ENCODE data around the gene PROX1. TPM values are rescaled to one million over a fixed set of nuclear protein-coding genes. Genes with fewer than 3 reads are reported as not detected.

PROX1 gene, protein sequence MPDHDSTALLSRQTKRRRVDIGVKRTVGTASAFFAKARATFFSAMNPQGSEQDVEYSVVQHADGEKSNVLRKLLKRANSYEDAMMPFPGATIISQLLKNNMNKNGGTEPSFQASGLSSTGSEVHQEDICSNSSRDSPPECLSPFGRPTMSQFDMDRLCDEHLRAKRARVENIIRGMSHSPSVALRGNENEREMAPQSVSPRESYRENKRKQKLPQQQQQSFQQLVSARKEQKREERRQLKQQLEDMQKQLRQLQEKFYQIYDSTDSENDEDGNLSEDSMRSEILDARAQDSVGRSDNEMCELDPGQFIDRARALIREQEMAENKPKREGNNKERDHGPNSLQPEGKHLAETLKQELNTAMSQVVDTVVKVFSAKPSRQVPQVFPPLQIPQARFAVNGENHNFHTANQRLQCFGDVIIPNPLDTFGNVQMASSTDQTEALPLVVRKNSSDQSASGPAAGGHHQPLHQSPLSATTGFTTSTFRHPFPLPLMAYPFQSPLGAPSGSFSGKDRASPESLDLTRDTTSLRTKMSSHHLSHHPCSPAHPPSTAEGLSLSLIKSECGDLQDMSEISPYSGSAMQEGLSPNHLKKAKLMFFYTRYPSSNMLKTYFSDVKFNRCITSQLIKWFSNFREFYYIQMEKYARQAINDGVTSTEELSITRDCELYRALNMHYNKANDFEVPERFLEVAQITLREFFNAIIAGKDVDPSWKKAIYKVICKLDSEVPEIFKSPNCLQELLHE
- under 0.01 and 0.32 TPM in 2 replicates for total RNA-seq

DNA sequence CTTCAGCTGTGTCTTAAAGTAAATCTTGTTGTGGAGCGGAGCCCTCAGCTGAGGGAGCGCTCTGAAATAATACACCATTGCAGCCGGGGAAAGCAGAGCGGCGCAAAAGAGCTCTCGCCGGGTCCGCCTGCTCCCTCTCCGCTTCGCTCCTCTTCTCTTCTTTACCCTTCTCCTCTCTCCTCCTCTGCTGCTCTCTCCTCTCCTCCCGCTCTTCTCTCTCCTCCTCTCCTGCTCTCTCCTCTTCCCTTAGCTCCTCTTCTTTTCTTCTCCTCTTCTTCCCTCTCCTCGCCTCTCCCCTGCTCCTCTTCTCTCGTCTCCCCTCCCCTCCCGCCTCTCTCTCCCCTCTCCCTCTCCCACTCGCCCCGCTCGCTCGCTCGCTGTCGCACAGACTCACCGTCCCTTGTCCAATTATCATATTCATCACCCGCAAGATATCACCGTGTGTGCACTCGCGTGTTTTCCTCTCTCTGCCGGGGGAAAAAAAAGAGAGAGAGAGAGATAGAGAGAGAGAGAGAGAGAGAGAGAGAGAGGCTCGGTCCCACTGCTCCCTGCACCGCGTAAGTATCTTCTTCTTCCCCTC lies at the start of gene PROX1:
Gene PROX1 (plus strand): TSS at position 47 of the 580 bp plus-strand sequence. CDS start 8,563 bp downstream, outside the sequence.

Data from epithelial cell of alveolus of lung (primary cell).